Mononuclear cell (primary cell): Measurements from ENCODE around the gene SPSB3. TPM values are rescaled to one million over a fixed set of nuclear protein-coding genes. Genes with fewer than 3 reads are reported as not detected.
"Not testable (repeated sequence)": the region's sequence is repeated elsewhere in the genome, so short reads cannot be mapped to it uniquely, and the experiment has no call there.

Source experiments
- H3K27me3 ChIP-seq: 2 replicates; pipeline ENCODE4 v1.6.0; 2011; ENCODE audit warnings: low read length, control low read depth; ENCODE audit not compliant: insufficient read depth
- H3K4me1 ChIP-seq: 2 replicates; pipeline ENCODE4 v1.5.1; 2011; ENCODE audit warnings: mild to moderate bottlenecking, low read length, control low read depth; ENCODE audit not compliant: insufficient read depth
- H3K4me3 ChIP-seq: 2 replicates; pipeline ENCODE4 v1.5.1; 2011; ENCODE audit warnings: mild to moderate bottlenecking, low read length, moderate library complexity
- H3K9me3 ChIP-seq: 2 replicates; pipeline ENCODE4 v1.5.1; 2011; ENCODE audit warnings: low read depth, mild to moderate bottlenecking, control low read depth, low read length
- total RNA-seq: library from RNA; depleted of rRNA; stranded (reverse); fragments of >200 nt; gene quantifications from one replicate; pipeline ENCODE4 v1.2.3, GENCODE V29; 2012

SPSB3 gene
- total RNA-seq, 1 donor, result 40.0 TPM

DNA sequence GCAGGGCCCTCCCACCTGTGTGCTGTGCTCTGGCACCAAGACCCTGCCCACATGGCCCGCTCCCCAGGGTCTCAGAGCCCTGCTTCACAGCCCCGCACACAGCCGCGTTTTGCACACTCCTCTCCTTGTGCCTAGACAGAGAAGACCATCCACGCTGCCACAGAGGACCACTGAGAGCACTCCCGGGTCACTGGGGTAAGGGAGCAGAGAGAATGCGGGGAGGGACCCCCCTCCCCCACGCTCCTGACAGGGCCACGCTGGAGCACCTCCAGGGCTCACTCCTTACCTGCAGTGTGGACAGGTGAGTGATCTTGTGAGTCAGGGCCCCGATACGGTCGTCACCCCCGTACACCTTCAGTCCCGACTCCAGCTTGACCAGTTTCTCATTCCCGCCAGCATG lies 37.2 kb upstream of the SPSB3 start:
- Histone ChIP-seq H3K27me3 (no peaks in the 10 kb centered on the region), H3K4me1 (peaks cover 8% of the 10 kb centered on the region), H3K4me3 (no peak overlapping the region), H3K9me3 (no peaks in the 10 kb centered on the region)

DNA sequence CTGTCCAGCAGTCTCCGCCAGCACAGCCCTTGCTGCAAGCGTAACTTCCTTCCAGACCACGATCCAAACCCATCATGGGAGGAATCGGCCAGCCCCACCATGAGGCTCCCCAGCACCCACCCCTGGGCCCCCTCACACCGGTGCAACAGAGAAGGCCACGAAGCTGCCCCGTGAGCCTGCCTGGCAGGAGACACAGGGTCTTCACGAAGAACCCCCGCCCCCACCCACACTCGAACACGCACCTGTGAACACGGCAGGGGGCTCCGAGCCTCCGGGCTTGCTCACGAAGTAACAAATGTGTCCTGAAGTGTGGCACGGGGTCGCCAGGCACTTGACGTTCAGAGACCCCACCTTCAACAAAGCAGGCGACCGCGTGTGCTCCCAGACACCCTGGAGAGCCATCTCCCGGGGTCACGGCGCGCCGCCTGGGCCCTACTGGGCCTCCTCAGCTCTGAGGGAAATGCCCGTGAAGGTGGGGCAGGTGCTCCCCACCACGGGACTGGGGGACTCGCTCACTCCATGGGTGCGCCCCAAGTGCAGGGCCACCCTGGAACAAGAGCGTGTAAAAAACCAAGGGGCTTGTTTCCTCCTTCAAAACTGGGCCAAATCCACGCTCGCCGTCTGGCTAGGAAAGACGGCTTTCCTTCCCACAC lies 36.6 kb upstream of the SPSB3 start:
- Histone ChIP-seq H3K4me1 (peaks cover 2% of the 10 kb centered on the region), H3K9me3 (no peaks in the 10 kb centered on the region), H3K27me3 (no peaks in the 10 kb centered on the region), H3K4me3 (no peak overlapping the region)

DNA sequence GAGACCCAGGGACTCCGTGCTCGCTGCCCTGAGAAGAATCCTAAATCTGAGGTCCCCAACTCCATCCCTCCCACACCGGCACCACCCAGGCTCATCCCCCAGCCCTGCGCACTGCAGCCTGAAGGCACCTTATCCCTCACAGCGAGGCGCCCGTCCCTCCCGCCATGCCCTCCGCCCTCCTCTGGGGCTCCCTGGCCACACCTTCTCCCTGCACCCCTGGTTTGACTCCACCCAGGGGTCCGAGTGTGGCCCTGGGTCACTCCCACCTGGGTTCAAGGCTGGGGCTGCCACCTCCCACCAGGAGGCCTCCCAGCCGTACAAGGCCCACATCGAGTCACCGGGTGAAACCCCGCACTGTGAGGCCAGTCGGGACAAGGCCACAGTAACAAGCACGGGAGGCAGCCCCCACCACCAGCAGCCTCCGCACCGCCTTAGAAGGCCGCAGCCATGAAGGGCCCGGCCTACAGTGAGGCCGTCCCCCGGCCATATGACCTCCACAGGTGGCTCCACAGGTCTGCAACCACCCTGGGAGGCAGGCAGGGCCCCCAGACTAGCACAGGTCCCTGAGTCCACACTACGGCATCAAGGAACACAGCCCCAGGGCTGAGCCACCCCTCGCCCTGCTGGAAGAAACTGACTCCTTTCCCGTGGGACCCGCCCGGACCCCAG lies 36.0 kb upstream of the SPSB3 start:
- Histone ChIP-seq H3K27me3 (no peaks in the 10 kb centered on the region), H3K4me1 (no peaks in the 10 kb centered on the region), H3K4me3 (no peak overlapping the region), H3K9me3 (no peaks in the 10 kb centered on the region)

DNA sequence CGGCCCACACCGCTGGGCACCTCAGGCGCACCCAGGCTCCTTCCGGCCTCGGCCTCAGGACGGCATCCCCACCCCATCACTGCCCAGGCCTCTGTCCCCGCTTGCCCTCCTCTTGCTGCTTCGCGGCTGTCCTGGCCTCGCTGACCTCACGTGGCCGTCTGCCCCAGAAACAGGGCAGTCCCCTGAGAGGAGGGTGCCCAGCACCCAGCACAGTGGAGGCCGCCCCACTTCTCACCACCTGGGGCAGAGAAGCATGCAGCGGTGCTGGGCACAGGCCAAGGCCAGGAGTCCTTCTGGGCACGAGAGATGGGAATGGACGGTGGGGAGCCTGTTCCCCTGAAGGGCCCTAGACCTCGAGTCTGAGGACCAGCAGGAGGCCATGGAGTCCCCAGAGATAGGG lies 35.3 kb upstream of the SPSB3 start:
- H3K4me1 ChIP-seq, result no peaks in the 10 kb centered on the region

DNA sequence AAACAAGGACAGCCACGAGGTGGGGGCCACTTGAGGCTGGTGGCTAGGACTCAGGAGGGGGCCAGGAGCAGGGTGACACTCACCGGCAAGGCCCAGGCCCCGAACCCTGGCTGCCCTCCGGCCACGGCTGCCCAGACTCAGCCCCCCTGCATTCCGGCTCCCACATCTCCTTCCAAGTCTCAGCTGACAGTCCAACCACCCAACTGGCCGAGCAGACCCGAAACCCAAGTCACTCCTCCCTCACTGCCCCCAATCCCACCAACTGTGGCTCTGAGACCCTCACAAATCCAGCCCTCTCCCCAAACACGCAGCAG lies 34.9 kb upstream of the SPSB3 start:
- Histone ChIP-seq H3K27me3 (no peaks in the 10 kb centered on the region), H3K4me1 (no peaks in the 10 kb centered on the region), H3K9me3 (no peaks in the 10 kb centered on the region), H3K4me3 (no peak overlapping the region)

More for the DNA sequence above, 35.3 kb upstream of the SPSB3 start:
- Histone ChIP-seq H3K27me3 (no peaks in the 10 kb centered on the region), H3K4me3 (no peak overlapping the region), H3K9me3 (no peaks in the 10 kb centered on the region)

DNA sequence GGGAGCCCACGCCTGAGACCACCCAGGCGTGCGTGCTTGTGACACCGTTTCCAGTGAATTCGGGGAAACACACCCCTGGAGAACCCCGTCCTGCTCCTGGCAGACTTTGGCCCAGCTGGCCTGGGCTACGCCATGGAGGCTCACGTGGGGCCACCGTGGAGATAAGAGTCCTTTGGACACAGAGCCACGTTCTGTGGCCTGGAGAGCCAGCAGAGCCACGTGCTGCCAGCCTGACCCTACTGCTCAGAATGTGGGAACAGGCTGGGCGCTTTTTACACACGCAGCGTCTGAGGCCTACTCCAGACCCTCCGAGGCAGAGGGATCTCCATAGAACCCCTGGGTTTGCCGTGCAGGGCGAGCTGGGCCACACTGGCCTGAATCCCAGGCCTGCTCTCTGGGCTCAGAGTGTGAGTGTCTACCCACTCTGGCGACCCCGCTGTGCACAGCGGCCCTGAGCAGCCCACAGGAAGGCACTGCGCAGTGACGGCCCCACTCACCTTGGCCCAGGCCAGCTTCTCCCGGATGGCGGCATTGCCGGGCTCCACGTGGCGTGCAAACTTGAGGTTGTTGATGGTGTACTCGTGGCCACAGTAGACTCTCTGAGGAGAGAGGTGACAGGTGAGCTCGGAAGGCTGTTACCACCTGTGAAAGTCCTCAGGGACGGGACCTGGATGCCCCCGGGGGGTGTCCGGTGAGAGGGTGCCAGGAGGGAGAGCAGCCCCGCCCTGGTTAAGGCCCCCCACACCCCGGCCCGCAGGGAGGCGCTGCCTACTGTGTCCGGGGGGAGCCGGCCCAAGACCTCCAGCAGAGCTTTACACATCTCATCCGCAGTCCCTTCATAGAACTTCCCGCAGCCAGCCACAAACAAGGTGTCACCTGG lies 34.3 kb upstream of the SPSB3 start:
- H3K4me1 ChIP-seq, result no peaks in the 10 kb centered on the region
- no peaks in the 10 kb centered on the region for H3K9me3 ChIP-seq
- no peaks in the 10 kb centered on the region for H3K27me3 ChIP-seq
- no peak overlapping the region for H3K4me3 ChIP-seq

DNA sequence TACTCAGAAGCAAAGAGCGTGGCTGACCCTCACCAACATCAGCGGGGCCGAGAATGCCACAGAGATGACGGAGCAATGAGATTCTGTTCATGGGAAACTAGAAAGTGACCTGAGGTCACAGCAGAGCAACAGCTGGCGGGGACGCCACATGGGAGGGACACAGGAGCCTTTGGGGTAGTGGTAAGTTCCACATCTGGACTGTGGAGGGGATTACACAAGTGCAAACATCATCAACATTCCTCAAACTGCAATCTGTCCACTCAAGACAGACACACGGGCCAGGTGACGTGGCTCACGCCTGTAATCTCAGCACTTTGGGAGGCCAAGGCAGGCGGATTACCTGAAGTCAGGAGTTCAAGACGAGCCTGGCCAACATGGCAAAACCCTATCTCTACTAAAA lies 33.1 kb upstream of the SPSB3 start:
- H3K4me1 ChIP-seq, result no peaks in the 10 kb centered on the region
- H3K27me3 ChIP-seq, result no peaks in the 10 kb centered on the region
- no peaks in the 10 kb centered on the region for H3K9me3 ChIP-seq
- H3K4me3 ChIP-seq, result no peak overlapping the region

DNA sequence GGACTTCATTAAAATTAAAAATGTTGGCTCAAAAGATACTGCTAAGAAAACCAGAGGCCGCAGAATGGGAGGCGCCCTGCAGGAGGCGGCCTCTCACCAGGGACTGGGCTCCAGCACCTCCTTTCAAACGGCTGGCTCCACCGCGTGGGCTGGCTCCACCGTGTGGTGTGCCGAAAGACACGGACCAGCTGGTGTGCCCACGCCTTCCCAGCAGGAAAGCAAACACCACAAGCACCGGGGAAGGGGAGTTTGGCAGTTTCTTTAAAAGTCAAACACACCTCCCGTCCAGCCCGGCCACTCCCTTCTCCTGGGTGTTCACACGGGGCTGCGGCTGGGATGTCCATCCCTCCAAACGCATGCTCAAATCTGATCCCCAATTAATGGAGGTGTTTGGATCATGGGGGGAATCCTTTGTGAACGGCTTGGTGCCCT lies 30.4 kb upstream of the SPSB3 start:
- H3K9me3 ChIP-seq, result no peaks in the 10 kb centered on the region
- no peak overlapping the region for H3K4me3 ChIP-seq
- no peaks in the 10 kb centered on the region for H3K4me1 ChIP-seq
- no peaks in the 10 kb centered on the region for H3K27me3 ChIP-seq

DNA sequence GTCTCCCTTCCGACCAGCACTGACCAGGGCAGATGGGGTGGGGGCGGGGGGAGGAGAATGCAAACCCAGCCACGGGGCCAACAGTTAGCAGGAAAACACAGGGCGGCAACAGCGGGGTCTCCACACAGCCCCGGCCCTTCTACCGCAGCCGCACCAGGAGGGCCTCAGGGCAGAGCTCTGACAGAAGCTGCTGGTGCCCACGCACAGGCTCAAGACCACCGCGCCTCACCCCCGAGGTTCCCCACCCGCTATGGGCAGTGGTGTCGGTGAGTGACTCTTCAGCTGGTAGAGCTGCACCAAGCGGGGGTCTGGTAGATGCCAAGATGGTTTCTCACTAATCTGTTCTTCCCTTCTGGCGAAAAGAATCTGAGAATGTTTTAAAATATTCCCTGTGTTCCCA lies 28.2 kb upstream of the SPSB3 start:
- Histone ChIP-seq H3K4me3 (no peak overlapping the region), H3K27me3 (no peaks in the 10 kb centered on the region), H3K9me3 (no peaks in the 10 kb centered on the region)

DNA sequence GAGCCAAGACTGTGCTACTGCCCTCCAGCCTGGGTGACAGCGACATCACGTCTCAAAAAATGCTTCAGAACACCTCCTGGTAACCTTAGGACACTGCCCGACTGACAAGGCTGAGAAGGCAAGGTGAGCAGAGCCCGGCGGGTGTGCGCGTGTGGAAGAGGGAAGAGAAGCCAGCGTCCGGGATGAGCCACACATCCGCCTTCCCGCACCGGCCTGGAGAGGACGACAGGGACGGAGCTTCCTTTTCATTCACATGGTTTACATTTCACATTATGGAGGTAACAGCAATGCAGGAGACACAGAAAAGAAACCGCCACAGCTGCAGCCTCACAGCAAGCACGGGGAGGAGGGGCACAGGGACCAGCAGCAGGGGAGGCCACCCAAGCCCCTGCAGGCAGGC lies 27.7 kb upstream of the SPSB3 start:
- Histone ChIP-seq H3K4me1 (no peaks in the 10 kb centered on the region), H3K27me3 (no peaks in the 10 kb centered on the region), H3K4me3 (no peak overlapping the region), H3K9me3 (no peaks in the 10 kb centered on the region)

More for the DNA sequence above, 28.2 kb upstream of the SPSB3 start:
- no peaks in the 10 kb centered on the region for H3K4me1 ChIP-seq

DNA sequence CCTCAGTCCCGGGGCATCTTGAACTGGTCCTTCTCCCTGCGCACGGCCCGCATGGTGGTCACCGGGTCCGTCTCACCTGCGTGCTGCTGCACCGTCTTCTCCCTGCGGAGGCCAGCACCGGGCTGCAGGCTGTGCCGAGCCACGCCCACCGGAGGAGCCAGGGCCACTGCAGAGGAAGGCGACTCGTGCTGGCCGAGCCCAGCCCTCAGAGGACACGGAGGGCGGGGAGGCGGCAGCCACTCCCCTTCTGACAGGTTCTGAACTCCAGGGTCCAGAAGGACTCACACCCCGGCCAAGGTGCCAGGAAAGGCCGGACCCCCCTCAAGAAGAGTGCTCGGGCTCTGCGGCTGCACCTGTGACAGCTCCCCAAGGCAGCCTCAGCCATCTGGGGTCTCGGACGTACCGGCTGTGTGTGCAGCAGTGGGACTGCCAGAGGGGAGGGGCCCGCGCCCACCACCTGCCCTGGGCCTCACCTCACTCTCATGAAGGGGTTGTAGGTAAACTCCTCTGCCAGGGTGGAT lies 27.0 kb upstream of the SPSB3 start:
- Histone ChIP-seq H3K4me1 (no peaks in the 10 kb centered on the region), H3K27me3 (no peaks in the 10 kb centered on the region), H3K4me3 (no peak overlapping the region), H3K9me3 (no peaks in the 10 kb centered on the region)

DNA sequence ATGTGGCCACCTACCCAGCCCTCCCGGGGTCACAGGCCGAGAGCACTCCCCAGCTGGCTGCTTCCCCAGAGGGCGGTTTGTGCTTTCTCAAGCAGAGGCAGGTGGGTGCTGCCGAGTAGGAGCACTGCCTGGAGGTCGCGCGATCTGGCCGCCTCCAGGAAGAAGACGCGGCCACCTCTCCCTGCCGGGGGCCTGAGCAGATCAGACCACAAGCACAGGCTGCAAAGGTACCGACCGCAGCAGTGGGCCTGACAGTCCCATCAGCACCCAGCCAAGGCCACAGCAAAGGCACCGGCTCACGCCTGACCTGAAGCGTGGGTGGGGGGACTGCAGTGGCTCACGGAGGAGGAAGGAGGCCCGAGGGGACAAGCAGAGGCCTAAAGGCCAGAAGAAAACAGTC lies 26.3 kb upstream of the SPSB3 start:
- no peaks in the 10 kb centered on the region for H3K4me1 ChIP-seq
- no peak overlapping the region for H3K4me3 ChIP-seq

DNA sequence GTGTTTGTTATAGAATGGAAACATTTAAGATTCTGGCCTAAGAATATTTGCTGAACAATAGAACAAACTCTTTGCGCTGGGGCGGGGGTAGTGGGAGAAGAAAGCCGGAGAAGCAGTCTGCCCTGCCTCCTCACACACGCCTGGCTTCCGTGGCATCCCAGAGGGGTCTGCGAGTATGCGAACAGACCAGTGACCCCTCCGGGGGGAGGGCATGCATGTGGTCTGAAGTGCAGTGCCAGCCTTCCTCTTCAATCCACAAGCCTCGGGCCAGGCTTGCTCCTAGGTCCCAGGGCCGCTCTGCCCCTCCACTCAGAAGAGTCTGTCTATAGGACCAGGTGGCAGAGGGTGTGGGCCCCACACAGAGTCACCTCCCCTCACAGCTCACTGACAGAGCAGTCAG lies 25.3 kb upstream of the SPSB3 start:
- Histone ChIP-seq H3K4me3 (no peak overlapping the region), H3K4me1 (no peaks in the 10 kb centered on the region), H3K27me3 (no peaks in the 10 kb centered on the region), H3K9me3 (no peaks in the 10 kb centered on the region)

More for the DNA sequence above, 26.3 kb upstream of the SPSB3 start:
- H3K9me3 ChIP-seq, result no peaks in the 10 kb centered on the region
- H3K27me3 ChIP-seq, result no peaks in the 10 kb centered on the region

DNA sequence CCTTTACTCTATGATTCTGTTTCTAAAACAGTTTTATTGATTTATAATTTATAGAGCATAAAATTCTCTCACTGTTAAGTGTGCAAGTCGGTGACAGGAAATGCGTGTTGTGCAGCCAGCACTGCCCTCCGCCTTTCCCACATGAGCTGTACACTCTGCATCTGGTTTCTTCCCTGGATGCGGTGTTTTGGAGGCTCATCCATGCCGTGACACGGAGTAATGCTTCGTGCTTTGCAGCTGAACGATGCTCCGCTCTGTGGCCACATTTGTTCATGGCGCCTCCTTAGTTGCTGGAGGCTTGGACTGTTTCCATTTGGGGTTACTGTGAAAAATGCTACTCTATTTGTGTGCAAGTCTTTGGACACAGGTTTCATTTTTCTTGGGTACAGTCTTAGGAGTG lies 18.3 kb upstream of the SPSB3 start:
- no peak overlapping the region for H3K4me3 ChIP-seq
- no peaks in the 10 kb centered on the region for H3K9me3 ChIP-seq
- H3K27me3 ChIP-seq, result no peaks in the 10 kb centered on the region
- no peaks in the 10 kb centered on the region for H3K4me1 ChIP-seq

DNA sequence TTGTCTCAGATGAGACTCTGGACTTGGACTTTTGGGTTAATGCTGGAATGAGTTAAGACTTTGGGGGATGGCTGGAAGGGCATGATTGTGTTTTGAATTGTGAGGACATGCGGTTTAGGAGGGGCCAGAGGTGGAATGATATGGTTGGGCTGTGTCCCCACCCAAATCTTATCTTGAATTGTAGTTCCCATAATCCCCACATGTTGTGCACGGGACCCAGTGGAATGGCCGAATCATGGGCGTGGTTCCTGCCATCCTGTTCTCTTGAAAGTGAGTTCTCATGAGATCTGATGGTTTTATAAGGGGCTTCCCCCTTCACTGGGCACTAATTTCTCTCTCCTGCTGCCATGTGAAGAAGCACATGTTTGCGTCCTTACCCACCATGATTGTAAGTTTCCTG lies 16.9 kb upstream of the SPSB3 start:
- not testable (repeated sequence) for H3K4me3 ChIP-seq, H3K27me3 ChIP-seq, H3K4me1 ChIP-seq, H3K9me3 ChIP-seq
